MM.1S (cell line): ENCODE results near the gene TMSB10.

ENCODE experiments used
- EZH2 ChIP-seq: fragments of 300-600 bp; sonication (generic); optimal IDR thresholded peaks from 2 replicates; pipeline ENCODE3; 2017; ENCODE audit warnings: low read depth, mild to moderate bottlenecking, antibody characterized with exemption, low read length, mixed read lengths
- EZH2phosphoT487 ChIP-seq: fragments of 300-600 bp; sonication (generic); IDR thresholded peaks from 2 replicates; pipeline ENCODE4 v1.6.1; 2018; ENCODE audit warnings: antibody characterized with exemption, low read length
- TF ChIP-seq, protein P1 (sequence below): fragments of 300-600 bp; sonication (generic); IDR thresholded peaks from 2 replicates; pipeline ENCODE4 v1.5.1; 2016; ENCODE audit warnings: antibody characterized with exemption, low read length, mixed read lengths

DNA sequence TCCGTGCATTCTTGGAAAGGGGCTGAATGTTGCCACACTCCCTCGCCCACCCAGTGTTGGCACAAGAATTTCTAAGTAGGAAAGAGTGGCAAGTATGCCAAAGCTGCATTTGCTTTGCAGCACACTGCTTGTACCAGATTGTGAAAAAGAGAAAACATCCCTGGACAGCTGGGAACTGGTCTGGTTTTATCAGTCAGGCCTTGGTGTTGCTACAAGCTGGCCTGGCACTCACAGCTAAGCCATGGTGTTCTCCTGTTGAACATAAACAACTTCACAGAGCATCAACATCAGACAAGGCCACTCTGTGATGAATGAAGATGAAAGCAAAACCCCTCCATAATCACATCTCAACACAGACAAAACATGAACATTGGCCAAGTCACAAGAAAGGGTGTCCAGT, 20.3 kb upstream of the TMSB10 start:
- TF ChIP-seq, protein P1, sequence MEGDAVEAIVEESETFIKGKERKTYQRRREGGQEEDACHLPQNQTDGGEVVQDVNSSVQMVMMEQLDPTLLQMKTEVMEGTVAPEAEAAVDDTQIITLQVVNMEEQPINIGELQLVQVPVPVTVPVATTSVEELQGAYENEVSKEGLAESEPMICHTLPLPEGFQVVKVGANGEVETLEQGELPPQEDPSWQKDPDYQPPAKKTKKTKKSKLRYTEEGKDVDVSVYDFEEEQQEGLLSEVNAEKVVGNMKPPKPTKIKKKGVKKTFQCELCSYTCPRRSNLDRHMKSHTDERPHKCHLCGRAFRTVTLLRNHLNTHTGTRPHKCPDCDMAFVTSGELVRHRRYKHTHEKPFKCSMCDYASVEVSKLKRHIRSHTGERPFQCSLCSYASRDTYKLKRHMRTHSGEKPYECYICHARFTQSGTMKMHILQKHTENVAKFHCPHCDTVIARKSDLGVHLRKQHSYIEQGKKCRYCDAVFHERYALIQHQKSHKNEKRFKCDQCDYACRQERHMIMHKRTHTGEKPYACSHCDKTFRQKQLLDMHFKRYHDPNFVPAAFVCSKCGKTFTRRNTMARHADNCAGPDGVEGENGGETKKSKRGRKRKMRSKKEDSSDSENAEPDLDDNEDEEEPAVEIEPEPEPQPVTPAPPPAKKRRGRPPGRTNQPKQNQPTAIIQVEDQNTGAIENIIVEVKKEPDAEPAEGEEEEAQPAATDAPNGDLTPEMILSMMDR = no peak
- TF ChIP-seq EZH2 (no peak), EZH2phosphoT487 (no peak)
